ENCODE results near the gene RNU1-4. TPM values are rescaled to one million over a fixed set of nuclear protein-coding genes. Genes with fewer than 3 reads are reported as not detected.
"Not testable (repeated sequence)": the region's sequence is repeated elsewhere in the genome, so short reads cannot be mapped to it uniquely, and the experiment has no call there.

The RNU1-4 gene
- total and polyA plus RNA-seq, 4 experiments from 2014 or later: 3,010 to 3,866 TPM; not detected in 2

GRCh38 chr1:16725439-16726245 is 14.7 kb upstream of the RNU1-4 start:
- intact Hi-C loops (cut with micrococcal nuclease); H3K27ac ChIP-seq (ENCODE audit: low read depth, low read length); H3K4me3 Mint-ChIP-seq; H3K9me3 ChIP-seq (ENCODE audit: control insufficient read depth in 1 of 2, low read length in 2 of 2); H3K27me3 Mint-ChIP-seq; H3K36me3 ChIP-seq (ENCODE audit: insufficient read depth, low read length); DNase-seq; H3K27me3 ChIP-seq (ENCODE audit: insufficient read depth, low read length); H3K27ac Mint-ChIP-seq; H3K9me3 Mint-ChIP-seq; H3K36me3 Mint-ChIP-seq; H3K4me3 ChIP-seq (ENCODE audit: low read length in 2 of 2); POLR2A ChIA-PET (ENCODE audit: partially characterized antibody); H3K4me1 Mint-ChIP-seq: not testable (repeated sequence)
- peaks cover 15% of the 10 kb centered on the region for H3K4me1 ChIP-seq (ENCODE audit: insufficient read depth, low read length)
- CTCF ChIA-PET (ENCODE audit: partially characterized antibody): interaction anchor here (1.5 to 1.9 kb wide), 3 partner anchors 8 to 17 kb away, joined by 3 to 7 read pairs (median 5); no protein-coding TSS in a partner anchor

- CTCF ChIA-PET (ENCODE audit: partially characterized antibody): interaction anchor here (1.2 to 1.9 kb wide), 4 partner anchors 10 to 19 kb away, joined by 3 to 7 read pairs (median 5); no protein-coding TSS in a partner anchor
- H3K27me3 ChIP-seq (ENCODE audit: insufficient read depth, low read length): no peaks in the 10 kb centered on the region
- H3K4me1 ChIP-seq (ENCODE audit: insufficient read depth, low read length): peaks cover 15% of the 10 kb centered on the region
- Mint-ChIP-seq H3K36me3 (no peaks in the 10 kb centered on the region), H3K27ac (no peak overlapping the region), H3K4me3 (no peak overlapping the region), H3K27me3 (no peaks in the 10 kb centered on the region), H3K9me3 (no peaks in the 10 kb centered on the region), H3K4me1 (peaks cover 0 to 2% (median 0%) of the 10 kb centered on the region in 4 donors)
- no peak overlapping the region for H3K27ac ChIP-seq (ENCODE audit: low read depth, low read length)
- POLR2A ChIA-PET (ENCODE audit: partially characterized antibody): interaction anchor here (0.6 to 1.6 kb wide), 3 partner anchors 10 to 178 kb away, joined by 3 to 5 read pairs (median 3); no protein-coding TSS in a partner anchor
- intact Hi-C loops (cut with micrococcal nuclease): no loop called here
- H3K9me3 ChIP-seq (ENCODE audit: control insufficient read depth in 1 of 2, low read length in 2 of 2): no peaks in the 10 kb centered on the region
- no peaks in the 10 kb centered on the region for H3K36me3 ChIP-seq (ENCODE audit: insufficient read depth, low read length)
- no peak overlapping the region for H3K4me3 ChIP-seq (ENCODE audit: low read length in 2 of 2)
- peak in 4 of 5 donors; percentile 23 to 69 (median 40) for DNase-seq
Measured at GRCh38 chr1:16727190-16728111, 12.9 kb upstream of the RNU1-4 start.

GRCh38 chr1:16728243-16728949 is 11.9 kb upstream of the RNU1-4 start:
- H3K27me3 ChIP-seq (ENCODE audit: insufficient read depth, low read length); H3K36me3 Mint-ChIP-seq; H3K36me3 ChIP-seq (ENCODE audit: insufficient read depth, low read length); H3K9me3 Mint-ChIP-seq; H3K27me3 Mint-ChIP-seq; H3K4me1 Mint-ChIP-seq; H3K27ac Mint-ChIP-seq; H3K27ac ChIP-seq (ENCODE audit: low read depth, low read length); CTCF ChIA-PET (ENCODE audit: partially characterized antibody); intact Hi-C loops (cut with micrococcal nuclease); DNase-seq; H3K9me3 ChIP-seq (ENCODE audit: control insufficient read depth in 1 of 2, low read length in 2 of 2); H3K4me3 ChIP-seq (ENCODE audit: low read length in 2 of 2): not testable (repeated sequence)
- H3K4me1 ChIP-seq (ENCODE audit: insufficient read depth, low read length): peaks cover 15% of the 10 kb centered on the region
- POLR2A ChIA-PET (ENCODE audit: partially characterized antibody): interaction anchor here (0.6 to 1.6 kb wide), 2 partner anchors 93 to 177 kb away, joined by 3 to 5 read pairs; no protein-coding TSS in a partner anchor
- peak overlapping the region in 1 of 8 donors; percentile 13 for H3K4me3 Mint-ChIP-seq

GRCh38 chr1:16732254-16732896 is 7.9 kb upstream of the RNU1-4 start:
- H3K27me3 Mint-ChIP-seq; H3K36me3 Mint-ChIP-seq; H3K9me3 Mint-ChIP-seq; H3K9me3 ChIP-seq (ENCODE audit: control insufficient read depth in 1 of 2, low read length in 2 of 2); DNase-seq; H3K4me3 Mint-ChIP-seq; intact Hi-C loops (cut with micrococcal nuclease); H3K4me1 Mint-ChIP-seq; H3K4me3 ChIP-seq (ENCODE audit: low read length in 2 of 2); H3K27ac ChIP-seq (ENCODE audit: low read depth, low read length); CTCF ChIA-PET (ENCODE audit: partially characterized antibody); POLR2A ChIA-PET (ENCODE audit: partially characterized antibody); H3K27ac Mint-ChIP-seq; H3K36me3 ChIP-seq (ENCODE audit: insufficient read depth, low read length); H3K27me3 ChIP-seq (ENCODE audit: insufficient read depth, low read length): not testable (repeated sequence)
- peaks cover 12% of the 10 kb centered on the region for H3K4me1 ChIP-seq (ENCODE audit: insufficient read depth, low read length)

- H3K36me3 ChIP-seq (ENCODE audit: insufficient read depth, low read length); POLR2A ChIA-PET (ENCODE audit: partially characterized antibody); H3K4me1 ChIP-seq (ENCODE audit: insufficient read depth, low read length); H3K27me3 Mint-ChIP-seq; CTCF ChIA-PET (ENCODE audit: partially characterized antibody); H3K36me3 Mint-ChIP-seq; DNase-seq; H3K4me1 Mint-ChIP-seq; intact Hi-C loops (cut with micrococcal nuclease); H3K9me3 ChIP-seq (ENCODE audit: control insufficient read depth in 1 of 2, low read length in 2 of 2); H3K27ac ChIP-seq (ENCODE audit: low read depth, low read length); H3K27me3 ChIP-seq (ENCODE audit: insufficient read depth, low read length); H3K9me3 Mint-ChIP-seq; H3K4me3 ChIP-seq (ENCODE audit: low read length in 2 of 2); H3K4me3 Mint-ChIP-seq; H3K27ac Mint-ChIP-seq: not testable (repeated sequence)
Measured at GRCh38 chr1:16741230-16741629, 914 bp downstream of the RNU1-4 start.

- H3K9me3 ChIP-seq (ENCODE audit: control insufficient read depth in 1 of 2, low read length in 2 of 2); H3K27ac ChIP-seq (ENCODE audit: low read depth, low read length); H3K27ac Mint-ChIP-seq; H3K4me3 ChIP-seq (ENCODE audit: low read length in 2 of 2); H3K27me3 ChIP-seq (ENCODE audit: insufficient read depth, low read length); H3K4me3 Mint-ChIP-seq; POLR2A ChIA-PET (ENCODE audit: partially characterized antibody); H3K27me3 Mint-ChIP-seq; H3K36me3 ChIP-seq (ENCODE audit: insufficient read depth, low read length); H3K36me3 Mint-ChIP-seq; H3K9me3 Mint-ChIP-seq; intact Hi-C loops (cut with micrococcal nuclease); H3K4me1 Mint-ChIP-seq; DNase-seq; CTCF ChIA-PET (ENCODE audit: partially characterized antibody); H3K4me1 ChIP-seq (ENCODE audit: insufficient read depth, low read length): not testable (repeated sequence)
Measured at GRCh38 chr1:16747660-16748059, 7.3 kb downstream of the RNU1-4 start.
